K562 (cell line): ENCODE data around the gene DLGAP1. TPM values are rescaled to one million over a fixed set of nuclear protein-coding genes. Genes with fewer than 3 reads are reported as not detected.

Source experiments
- NFRKB ChIP-seq: fragments of 450-650 bp; IDR thresholded peaks from 2 replicates; pipeline ENCODE4 v1.6.1; 2016; ENCODE audit warnings: low read depth
- NR1H2 ChIP-seq: sonication (generic); formaldehyde crosslinking; IDR thresholded peaks from 2 replicates; pipeline ENCODE4 v1.4.0; 2020; ENCODE audit warnings: mild to moderate bottlenecking, missing genetic modification reagents
- RHOXF2B ChIP-seq: fragments of 250-450 bp; sonication (Bioruptor Pico); conservative IDR thresholded peaks from 2 replicates; pipeline ENCODE4 v1.5.1; 2021
- SAFB2 ChIP-seq: fragments of 200-400 bp; formaldehyde crosslinking; IDR thresholded peaks from 2 replicates; pipeline ENCODE4 v1.6.1; 2018; ENCODE audit warnings: borderline replicate concordance, low read length, low read depth, moderate library complexity; ENCODE audit not compliant: severe bottlenecking
- TAF1 ChIP-seq: IDR thresholded peaks from 2 replicates; pipeline ENCODE4 v1.6.1; 2011; ENCODE audit warnings: mild to moderate bottlenecking, low read length, moderate library complexity; ENCODE audit not compliant: insufficient read depth, control insufficient read depth, severe bottlenecking; ENCODE audit errors: extremely low read depth
- TGIF2 ChIP-seq: sonication (generic); formaldehyde crosslinking; IDR thresholded peaks from 2 replicates; pipeline ENCODE4 v1.8.1; 2022; ENCODE audit warnings: mild to moderate bottlenecking, missing genetic modification reagents, moderate library complexity
- ZNF175 ChIP-seq: fragments of 200-800 bp; sonication (Bioruptor generic); IDR thresholded peaks from 2 replicates; pipeline ENCODE4 v1.6.1; 2016; ENCODE audit warnings: low read depth, mild to moderate bottlenecking, missing genetic modification characterization, missing compliant biosample characterization
- ZNF224 ChIP-seq: sonication (generic); formaldehyde crosslinking; IDR thresholded peaks from 2 replicates; pipeline ENCODE4 v1.8.0; 2022; ENCODE audit warnings: mild to moderate bottlenecking, missing genetic modification reagents
- polyA plus RNA-seq, 8 experiments: library from polyadenylated mRNA; depleted of rRNA in 4 of 8; stranded (reverse) in 5 of 8; unstranded in 3 of 8; fragments of >200 nt; fragmentation: Nextera tagmentation in 2 of 8; fragmentation: Illumina TruSeq in 1 of 8; extraction: Ambion mirVana in 2 of 8; extraction: Trizol in 1 of 8; gene quantifications; 2 replicates each; pipeline versions ENCODE4 v1.2.1 to v1.2.3, GENCODE V29; 2011 to 2014; ENCODE audit warnings: inconsistent platforms in 1 of 8, missing spikeins in 1 of 8
- total RNA-seq, 7 experiments: library from RNA; depleted of rRNA in 6 of 7; stranded (reverse); fragments of >200 nt in 6 of 7; fragmentation: Illumina TruSeq in 2 of 7; extraction: Trizol in 2 of 7; gene quantifications; 2 replicates each; pipeline versions ENCODE4 v1.2.1 to v1.2.3, GENCODE V29; 2011 to 2021; ENCODE audit warnings: low replicate concordance in 1 of 7
- TF ChIP-seq, protein P1 (sequence below): fragments of 450-650 bp; formaldehyde crosslinking; IDR thresholded peaks from 2 replicates; pipeline ENCODE4 v1.4.0; 2022; ENCODE audit warnings: missing genetic modification characterization
- TF ChIP-seq, protein P2 (sequence below): fragments of 250-450 bp; sonication (Bioruptor Pico); IDR thresholded peaks from 2 replicates; pipeline ENCODE4 v1.6.1; 2021; ENCODE audit warnings: mild to moderate bottlenecking
- TF ChIP-seq, protein P3 (sequence below): IDR thresholded peaks from 3 replicates; pipeline ENCODE4 v1.6.1; 2011; ENCODE audit warnings: borderline replicate concordance, mild to moderate bottlenecking, moderate library complexity; ENCODE audit not compliant: insufficient read length; ENCODE audit errors: extremely low read depth
- TF ChIP-seq, protein P4 (sequence below): fragments of 250-450 bp; sonication (Bioruptor Pico); IDR thresholded peaks from 2 replicates; pipeline ENCODE4 v1.4.0; 2020; ENCODE audit warnings: mild to moderate bottlenecking, moderate library complexity, borderline replicate concordance
- TF ChIP-seq, protein P5 (sequence below): IDR thresholded peaks from 2 replicates; pipeline ENCODE4 v1.6.1; 2012; ENCODE audit warnings: low read depth, low read length, improper control_type of control experiment, borderline replicate concordance
- TF ChIP-seq, protein P6 (sequence below): fragments of 250-450 bp; sonication (Bioruptor Pico); IDR thresholded peaks from 2 replicates; pipeline ENCODE4 v1.8.0; 2022; ENCODE audit warnings: inconsistent platforms

Gene DLGAP1
- total and polyA plus RNA-seq, 9 of the 15 experiments (the other 6 are each of a cell fraction or from before 2014, with no cell fraction given) = 0.04 to 0.22 (median 0.08) TPM

DNA sequence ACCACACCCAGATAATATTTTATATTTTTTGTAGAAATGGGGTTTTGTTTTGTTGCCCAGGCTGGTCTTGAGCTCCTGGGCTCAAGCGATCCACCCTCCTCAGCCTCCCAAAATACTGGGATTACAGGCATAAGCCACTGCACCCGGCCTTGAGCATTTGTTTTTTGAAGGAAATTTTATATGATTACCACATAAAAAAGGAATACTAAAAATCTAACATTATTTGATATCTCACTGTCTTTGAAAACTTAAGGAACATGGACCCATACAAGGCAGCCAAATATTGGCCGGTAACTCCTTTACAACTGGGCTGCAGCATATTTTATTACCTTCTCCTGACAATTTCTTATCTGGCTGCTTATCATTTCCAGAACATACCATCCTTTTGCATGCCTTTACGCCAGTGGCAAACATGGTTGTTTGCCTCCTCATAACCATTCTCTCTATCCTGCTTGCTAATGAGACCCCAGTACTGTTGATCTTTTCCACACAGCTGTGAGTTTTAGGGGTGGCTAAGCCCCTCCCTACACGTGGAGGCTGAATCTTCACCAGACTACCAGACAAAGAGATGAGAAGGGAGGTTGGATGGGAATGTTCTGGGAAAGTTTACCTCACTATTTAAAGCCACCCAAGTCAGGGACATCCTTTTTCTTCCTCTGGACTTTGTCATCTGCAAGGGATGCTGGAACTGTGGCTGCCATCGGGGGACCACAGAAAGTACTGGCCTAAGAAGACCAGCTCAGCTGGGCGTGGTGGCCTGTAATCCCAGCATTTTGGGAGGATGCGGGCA lies 847.6 kb downstream of the DLGAP1 start (continued):
- TF ChIP-seq, protein P1, sequence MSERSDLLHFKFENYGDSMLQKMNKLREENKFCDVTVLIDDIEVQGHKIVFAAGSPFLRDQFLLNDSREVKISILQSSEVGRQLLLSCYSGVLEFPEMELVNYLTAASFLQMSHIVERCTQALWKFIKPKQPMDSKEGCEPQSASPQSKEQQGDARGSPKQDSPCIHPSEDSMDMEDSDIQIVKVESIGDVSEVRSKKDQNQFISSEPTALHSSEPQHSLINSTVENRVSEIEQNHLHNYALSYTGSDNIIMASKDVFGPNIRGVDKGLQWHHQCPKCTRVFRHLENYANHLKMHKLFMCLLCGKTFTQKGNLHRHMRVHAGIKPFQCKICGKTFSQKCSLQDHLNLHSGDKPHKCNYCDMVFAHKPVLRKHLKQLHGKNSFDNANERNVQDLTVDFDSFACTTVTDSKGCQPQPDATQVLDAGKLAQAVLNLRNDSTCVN = 0 out of 2 replicates have a peak, but pooled peaks have one; percentile 7
- 0 out of 2 replicates have a peak, but pooled peaks have one; percentile 1 for TF ChIP-seq ZNF224 (CRISPR knock-in tag)
- no peak for TF ChIP-seq SAFB2
- peak; percentile 81; the same call in 1 of the 2 replicates for TF ChIP-seq RHOXF2B (CRISPR knock-in tag)
- TF ChIP-seq TGIF2 (CRISPR knock-in tag) = no peak
- TF ChIP-seq, protein P2, sequence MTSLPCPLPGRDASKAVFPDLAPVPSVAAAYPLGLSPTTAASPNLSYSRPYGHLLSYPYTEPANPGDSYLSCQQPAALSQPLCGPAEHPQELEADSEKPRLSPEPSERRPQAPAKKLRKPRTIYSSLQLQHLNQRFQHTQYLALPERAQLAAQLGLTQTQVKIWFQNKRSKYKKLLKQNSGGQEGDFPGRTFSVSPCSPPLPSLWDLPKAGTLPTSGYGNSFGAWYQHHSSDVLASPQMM = no peak
- TF ChIP-seq, protein P3, sequence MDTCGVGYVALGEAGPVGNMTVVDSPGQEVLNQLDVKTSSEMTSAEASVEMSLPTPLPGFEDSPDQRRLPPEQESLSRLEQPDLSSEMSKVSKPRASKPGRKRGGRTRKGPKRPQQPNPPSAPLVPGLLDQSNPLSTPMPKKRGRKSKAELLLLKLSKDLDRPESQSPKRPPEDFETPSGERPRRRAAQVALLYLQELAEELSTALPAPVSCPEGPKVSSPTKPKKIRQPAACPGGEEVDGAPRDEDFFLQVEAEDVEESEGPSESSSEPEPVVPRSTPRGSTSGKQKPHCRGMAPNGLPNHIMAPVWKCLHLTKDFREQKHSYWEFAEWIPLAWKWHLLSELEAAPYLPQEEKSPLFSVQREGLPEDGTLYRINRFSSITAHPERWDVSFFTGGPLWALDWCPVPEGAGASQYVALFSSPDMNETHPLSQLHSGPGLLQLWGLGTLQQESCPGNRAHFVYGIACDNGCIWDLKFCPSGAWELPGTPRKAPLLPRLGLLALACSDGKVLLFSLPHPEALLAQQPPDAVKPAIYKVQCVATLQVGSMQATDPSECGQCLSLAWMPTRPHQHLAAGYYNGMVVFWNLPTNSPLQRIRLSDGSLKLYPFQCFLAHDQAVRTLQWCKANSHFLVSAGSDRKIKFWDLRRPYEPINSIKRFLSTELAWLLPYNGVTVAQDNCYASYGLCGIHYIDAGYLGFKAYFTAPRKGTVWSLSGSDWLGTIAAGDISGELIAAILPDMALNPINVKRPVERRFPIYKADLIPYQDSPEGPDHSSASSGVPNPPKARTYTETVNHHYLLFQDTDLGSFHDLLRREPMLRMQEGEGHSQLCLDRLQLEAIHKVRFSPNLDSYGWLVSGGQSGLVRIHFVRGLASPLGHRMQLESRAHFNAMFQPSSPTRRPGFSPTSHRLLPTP = no peak
- TF ChIP-seq NR1H2 = 0 out of 2 replicates have a peak, but pooled peaks have one; percentile 56
- TF ChIP-seq, protein P4, sequence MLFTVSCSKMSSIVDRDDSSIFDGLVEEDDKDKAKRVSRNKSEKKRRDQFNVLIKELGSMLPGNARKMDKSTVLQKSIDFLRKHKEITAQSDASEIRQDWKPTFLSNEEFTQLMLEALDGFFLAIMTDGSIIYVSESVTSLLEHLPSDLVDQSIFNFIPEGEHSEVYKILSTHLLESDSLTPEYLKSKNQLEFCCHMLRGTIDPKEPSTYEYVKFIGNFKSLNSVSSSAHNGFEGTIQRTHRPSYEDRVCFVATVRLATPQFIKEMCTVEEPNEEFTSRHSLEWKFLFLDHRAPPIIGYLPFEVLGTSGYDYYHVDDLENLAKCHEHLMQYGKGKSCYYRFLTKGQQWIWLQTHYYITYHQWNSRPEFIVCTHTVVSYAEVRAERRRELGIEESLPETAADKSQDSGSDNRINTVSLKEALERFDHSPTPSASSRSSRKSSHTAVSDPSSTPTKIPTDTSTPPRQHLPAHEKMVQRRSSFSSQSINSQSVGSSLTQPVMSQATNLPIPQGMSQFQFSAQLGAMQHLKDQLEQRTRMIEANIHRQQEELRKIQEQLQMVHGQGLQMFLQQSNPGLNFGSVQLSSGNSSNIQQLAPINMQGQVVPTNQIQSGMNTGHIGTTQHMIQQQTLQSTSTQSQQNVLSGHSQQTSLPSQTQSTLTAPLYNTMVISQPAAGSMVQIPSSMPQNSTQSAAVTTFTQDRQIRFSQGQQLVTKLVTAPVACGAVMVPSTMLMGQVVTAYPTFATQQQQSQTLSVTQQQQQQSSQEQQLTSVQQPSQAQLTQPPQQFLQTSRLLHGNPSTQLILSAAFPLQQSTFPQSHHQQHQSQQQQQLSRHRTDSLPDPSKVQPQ (CRISPR knock-in tag) = no peak
- TF ChIP-seq NFRKB = no peak
- TF ChIP-seq, protein P5, sequence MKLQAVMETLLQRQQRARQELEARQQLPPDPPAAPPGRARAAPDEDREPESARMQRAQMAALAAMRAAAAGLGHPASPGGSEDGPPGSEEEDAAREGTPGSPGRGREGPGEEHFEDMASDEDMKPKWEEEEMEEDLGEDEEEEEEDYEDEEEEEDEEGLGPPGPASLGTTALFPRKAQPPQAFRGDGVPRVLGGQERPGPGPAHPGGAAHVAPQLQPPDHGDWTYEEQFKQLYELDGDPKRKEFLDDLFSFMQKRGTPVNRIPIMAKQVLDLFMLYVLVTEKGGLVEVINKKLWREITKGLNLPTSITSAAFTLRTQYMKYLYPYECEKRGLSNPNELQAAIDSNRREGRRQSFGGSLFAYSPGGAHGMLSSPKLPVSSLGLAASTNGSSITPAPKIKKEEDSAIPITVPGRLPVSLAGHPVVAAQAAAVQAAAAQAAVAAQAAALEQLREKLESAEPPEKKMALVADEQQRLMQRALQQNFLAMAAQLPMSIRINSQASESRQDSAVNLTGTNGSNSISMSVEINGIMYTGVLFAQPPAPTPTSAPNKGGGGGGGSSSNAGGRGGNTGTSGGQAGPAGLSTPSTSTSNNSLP = no peak; the same call in 1 of the 2 replicates
- TF ChIP-seq ZNF175 = no peak
- TF ChIP-seq, protein P6, sequence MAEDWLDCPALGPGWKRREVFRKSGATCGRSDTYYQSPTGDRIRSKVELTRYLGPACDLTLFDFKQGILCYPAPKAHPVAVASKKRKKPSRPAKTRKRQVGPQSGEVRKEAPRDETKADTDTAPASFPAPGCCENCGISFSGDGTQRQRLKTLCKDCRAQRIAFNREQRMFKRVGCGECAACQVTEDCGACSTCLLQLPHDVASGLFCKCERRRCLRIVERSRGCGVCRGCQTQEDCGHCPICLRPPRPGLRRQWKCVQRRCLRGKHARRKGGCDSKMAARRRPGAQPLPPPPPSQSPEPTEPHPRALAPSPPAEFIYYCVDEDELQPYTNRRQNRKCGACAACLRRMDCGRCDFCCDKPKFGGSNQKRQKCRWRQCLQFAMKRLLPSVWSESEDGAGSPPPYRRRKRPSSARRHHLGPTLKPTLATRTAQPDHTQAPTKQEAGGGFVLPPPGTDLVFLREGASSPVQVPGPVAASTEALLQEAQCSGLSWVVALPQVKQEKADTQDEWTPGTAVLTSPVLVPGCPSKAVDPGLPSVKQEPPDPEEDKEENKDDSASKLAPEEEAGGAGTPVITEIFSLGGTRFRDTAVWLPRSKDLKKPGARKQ (CRISPR knock-in tag) = 0 out of 2 replicates have a peak, but pooled peaks have one; percentile 56
- no peak for TF ChIP-seq TAF1
